SK-N-SH treated with all-trans-retinoic acid at 6 μM for 48 hours (cell line): Measurements from ENCODE around the gene PHACTR3.

Source experiments
- ATAC-seq: fragments of 200-7000 bp; cut with Tn5 transposase; 3 replicates; pipeline ENCODE4 v1.9.1; 2020; ENCODE audit warnings: mild to moderate bottlenecking, moderate library complexity
- ARNTL ChIP-seq: fragments of 450-650 bp; formaldehyde crosslinking; IDR thresholded peaks from 2 replicates; pipeline ENCODE4 v1.5.0; 2020; ENCODE audit warnings: low read depth, mild to moderate bottlenecking, moderate library complexity, borderline replicate concordance
- BACH2 ChIP-seq: fragments of 250-450 bp; sonication (Bioruptor Pico); IDR thresholded peaks from 2 replicates; pipeline ENCODE4 v1.9.0; 2021; ENCODE audit warnings: mild to moderate bottlenecking, borderline replicate concordance
- CSDC2 ChIP-seq: fragments of 250-450 bp; sonication (Bioruptor Pico); IDR thresholded peaks from 2 replicates; pipeline ENCODE4 v1.5.0; 2020; ENCODE audit warnings: mild to moderate bottlenecking, moderate library complexity
- ESRRG ChIP-seq: fragments of 250-450 bp; sonication (Bioruptor Pico); IDR thresholded peaks from 2 replicates; pipeline ENCODE4 v1.6.1; 2021; ENCODE audit warnings: mild to moderate bottlenecking
- GLIS3 ChIP-seq: fragments of 250-450 bp; sonication (Bioruptor Pico); IDR thresholded peaks from 2 replicates; pipeline ENCODE4 v1.5.0; 2020; ENCODE audit warnings: mild to moderate bottlenecking, moderate library complexity
- OSR1 ChIP-seq: fragments of 250-450 bp; sonication (Bioruptor Pico); IDR thresholded peaks from 2 replicates; pipeline ENCODE4 v1.8.0; 2022; ENCODE audit warnings: moderate library complexity, mild to moderate bottlenecking, inconsistent platforms
- PPARA ChIP-seq: fragments of 250-450 bp; sonication (Bioruptor Pico); IDR thresholded peaks from 2 replicates; pipeline ENCODE4 v1.5.0; 2020; ENCODE audit warnings: mild to moderate bottlenecking, borderline replicate concordance
- RARB ChIP-seq: fragments of 250-450 bp; sonication (Bioruptor Pico); IDR thresholded peaks from 2 replicates; pipeline ENCODE4 v1.8.0; 2021; ENCODE audit warnings: mild to moderate bottlenecking, moderate library complexity
- SNAI2 ChIP-seq: fragments of 250-450 bp; sonication (Bioruptor Pico); IDR thresholded peaks from 2 replicates; pipeline ENCODE4 v1.5.0; 2020; ENCODE audit warnings: mild to moderate bottlenecking, moderate library complexity
- TCF4 ChIP-seq: fragments of 250-450 bp; sonication (Bioruptor Pico); IDR thresholded peaks from 2 replicates; pipeline ENCODE4 v1.8.0; 2021; ENCODE audit warnings: mild to moderate bottlenecking, moderate library complexity, borderline replicate concordance
- TOX ChIP-seq: fragments of 250-450 bp; sonication (Bioruptor Pico); IDR thresholded peaks from 2 replicates; pipeline ENCODE4 v1.8.0; 2021; ENCODE audit warnings: mild to moderate bottlenecking, moderate library complexity, borderline replicate concordance
- ZC3H10 ChIP-seq: fragments of 250-450 bp; sonication (Bioruptor Pico); IDR thresholded peaks from 2 replicates; pipeline ENCODE4 v1.5.1; 2021; ENCODE audit warnings: mild to moderate bottlenecking, moderate library complexity
- ZFP3 ChIP-seq: fragments of 250-450 bp; sonication (Bioruptor Pico); IDR thresholded peaks from 2 replicates; pipeline ENCODE4 v1.5.0; 2020; ENCODE audit warnings: mild to moderate bottlenecking, moderate library complexity
- ZFP30 ChIP-seq: fragments of 450-650 bp; formaldehyde crosslinking; IDR thresholded peaks from 2 replicates; pipeline ENCODE4 v1.5.0; 2022; ENCODE audit warnings: mild to moderate bottlenecking, moderate library complexity
- ZNF70 ChIP-seq: fragments of 450-650 bp; formaldehyde crosslinking; IDR thresholded peaks from 2 replicates; pipeline ENCODE4 v1.5.0; 2020; ENCODE audit warnings: mild to moderate bottlenecking, moderate library complexity
- ZNF8 ChIP-seq: fragments of 450-650 bp; formaldehyde crosslinking; IDR thresholded peaks from 2 replicates; pipeline ENCODE4 v1.5.0; 2020; ENCODE audit warnings: mild to moderate bottlenecking, moderate library complexity
- TF ChIP-seq, protein P1 (sequence below): fragments of 250-450 bp; sonication (Bioruptor Pico); IDR thresholded peaks from 2 replicates; pipeline ENCODE4 v1.5.0; 2020; ENCODE audit warnings: mild to moderate bottlenecking, moderate library complexity
- TF ChIP-seq, protein P2 (sequence below): fragments of 250-450 bp; sonication (Bioruptor Pico); IDR thresholded peaks from 2 replicates; pipeline ENCODE4 v1.8.0; 2021; ENCODE audit warnings: low read depth, mild to moderate bottlenecking, moderate library complexity, borderline replicate concordance
- TF ChIP-seq, protein P3 (sequence below): fragments of 250-450 bp; sonication (Bioruptor Pico); IDR thresholded peaks from 2 replicates; pipeline ENCODE4 v1.5.1; 2021; ENCODE audit warnings: mild to moderate bottlenecking, moderate library complexity

The PHACTR3 gene

DNA sequence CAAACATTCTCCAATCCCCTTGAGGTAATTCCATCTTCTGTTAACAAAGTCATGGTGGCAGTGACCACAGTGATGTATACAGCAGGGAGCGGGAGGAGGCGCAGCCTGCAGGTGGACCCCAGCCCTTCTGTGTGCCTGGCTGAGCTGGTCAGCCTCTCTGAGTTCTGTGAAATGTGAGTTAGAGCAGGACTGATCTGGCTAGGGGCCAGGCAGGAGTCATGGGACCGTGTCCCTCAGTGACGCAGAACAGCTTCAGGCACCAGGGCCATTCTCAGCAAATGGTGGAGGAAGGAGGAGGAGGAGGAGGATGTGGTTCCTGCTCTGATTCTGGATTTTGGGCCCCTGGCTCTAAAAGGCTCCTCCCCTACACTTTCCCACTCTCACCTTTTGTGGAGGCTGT, 6.9 kb downstream of the PHACTR3 start:
- ATAC-seq, result no peak
- no peak for TF ChIP-seq ARNTL
- TF ChIP-seq, protein P1, sequence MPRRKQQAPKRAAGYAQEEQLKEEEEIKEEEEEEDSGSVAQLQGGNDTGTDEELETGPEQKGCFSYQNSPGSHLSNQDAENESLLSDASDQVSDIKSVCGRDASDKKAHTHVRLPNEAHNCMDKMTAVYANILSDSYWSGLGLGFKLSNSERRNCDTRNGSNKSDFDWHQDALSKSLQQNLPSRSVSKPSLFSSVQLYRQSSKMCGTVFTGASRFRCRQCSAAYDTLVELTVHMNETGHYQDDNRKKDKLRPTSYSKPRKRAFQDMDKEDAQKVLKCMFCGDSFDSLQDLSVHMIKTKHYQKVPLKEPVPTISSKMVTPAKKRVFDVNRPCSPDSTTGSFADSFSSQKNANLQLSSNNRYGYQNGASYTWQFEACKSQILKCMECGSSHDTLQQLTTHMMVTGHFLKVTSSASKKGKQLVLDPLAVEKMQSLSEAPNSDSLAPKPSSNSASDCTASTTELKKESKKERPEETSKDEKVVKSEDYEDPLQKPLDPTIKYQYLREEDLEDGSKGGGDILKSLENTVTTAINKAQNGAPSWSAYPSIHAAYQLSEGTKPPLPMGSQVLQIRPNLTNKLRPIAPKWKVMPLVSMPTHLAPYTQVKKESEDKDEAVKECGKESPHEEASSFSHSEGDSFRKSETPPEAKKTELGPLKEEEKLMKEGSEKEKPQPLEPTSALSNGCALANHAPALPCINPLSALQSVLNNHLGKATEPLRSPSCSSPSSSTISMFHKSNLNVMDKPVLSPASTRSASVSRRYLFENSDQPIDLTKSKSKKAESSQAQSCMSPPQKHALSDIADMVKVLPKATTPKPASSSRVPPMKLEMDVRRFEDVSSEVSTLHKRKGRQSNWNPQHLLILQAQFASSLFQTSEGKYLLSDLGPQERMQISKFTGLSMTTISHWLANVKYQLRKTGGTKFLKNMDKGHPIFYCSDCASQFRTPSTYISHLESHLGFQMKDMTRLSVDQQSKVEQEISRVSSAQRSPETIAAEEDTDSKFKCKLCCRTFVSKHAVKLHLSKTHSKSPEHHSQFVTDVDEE, result no peak
- TF ChIP-seq ZFP3 (CRISPR knock-in tag), result no peak
- TF ChIP-seq SNAI2 (CRISPR knock-in tag), result no peak
- TF ChIP-seq PPARA, result no peak
- TF ChIP-seq, protein P2, sequence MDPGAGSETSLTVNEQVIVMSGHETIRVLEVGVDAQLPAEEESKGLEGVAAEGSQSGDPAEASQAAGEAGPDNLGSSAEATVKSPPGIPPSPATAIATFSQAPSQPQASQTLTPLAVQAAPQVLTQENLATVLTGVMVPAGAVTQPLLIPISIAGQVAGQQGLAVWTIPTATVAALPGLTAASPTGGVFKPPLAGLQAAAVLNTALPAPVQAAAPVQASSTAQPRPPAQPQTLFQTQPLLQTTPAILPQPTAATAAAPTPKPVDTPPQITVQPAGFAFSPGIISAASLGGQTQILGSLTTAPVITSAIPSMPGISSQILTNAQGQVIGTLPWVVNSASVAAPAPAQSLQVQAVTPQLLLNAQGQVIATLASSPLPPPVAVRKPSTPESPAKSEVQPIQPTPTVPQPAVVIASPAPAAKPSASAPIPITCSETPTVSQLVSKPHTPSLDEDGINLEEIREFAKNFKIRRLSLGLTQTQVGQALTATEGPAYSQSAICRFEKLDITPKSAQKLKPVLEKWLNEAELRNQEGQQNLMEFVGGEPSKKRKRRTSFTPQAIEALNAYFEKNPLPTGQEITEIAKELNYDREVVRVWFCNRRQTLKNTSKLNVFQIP (CRISPR knock-in tag), result no peak
- TF ChIP-seq ZC3H10, result no peak

- no peak for ATAC-seq
Measured at GRCh38 chr20:59613861-59614260, 9.5 kb downstream of the PHACTR3 start.

DNA sequence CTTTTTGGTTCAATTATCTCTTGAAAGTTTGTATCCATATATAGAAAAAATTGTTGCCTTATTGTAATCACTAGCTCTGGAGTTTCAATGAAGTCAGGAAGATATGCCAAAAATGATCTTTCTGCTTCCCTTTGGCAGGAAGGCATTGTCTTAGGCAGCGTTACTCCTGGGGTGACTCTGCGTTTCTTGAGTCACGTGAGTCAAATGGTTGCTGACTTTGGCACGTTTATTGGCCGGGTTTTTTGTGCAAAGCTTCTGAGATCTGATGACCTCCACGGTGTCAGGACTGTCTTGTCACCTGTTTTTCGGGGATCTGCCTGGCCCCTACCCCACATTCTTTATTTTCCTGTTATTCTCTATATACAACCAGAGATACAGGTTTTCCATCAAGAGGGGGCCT, 10.4 kb downstream of the PHACTR3 start:
- ATAC-seq, result no peak
- TF ChIP-seq CSDC2 (CRISPR knock-in tag) (no peak), OSR1 (no peak), BACH2 (CRISPR knock-in tag) (no peak), ZFP30 (CRISPR knock-in tag) (no peak), ZNF8 (no peak), TOX (CRISPR knock-in tag) (no peak), SNAI2 (CRISPR knock-in tag) (no peak), ESRRG (no peak), ZNF70 (no peak), TCF4 (CRISPR knock-in tag) (no peak), ARNTL (no peak), GLIS3 (CRISPR knock-in tag) (no peak), ZC3H10 (no peak), ZFP3 (CRISPR knock-in tag) (no peak)
- TF ChIP-seq, protein P2 (CRISPR knock-in tag), result no peak
- TF ChIP-seq, protein P1, result no peak
- TF ChIP-seq, protein P3, sequence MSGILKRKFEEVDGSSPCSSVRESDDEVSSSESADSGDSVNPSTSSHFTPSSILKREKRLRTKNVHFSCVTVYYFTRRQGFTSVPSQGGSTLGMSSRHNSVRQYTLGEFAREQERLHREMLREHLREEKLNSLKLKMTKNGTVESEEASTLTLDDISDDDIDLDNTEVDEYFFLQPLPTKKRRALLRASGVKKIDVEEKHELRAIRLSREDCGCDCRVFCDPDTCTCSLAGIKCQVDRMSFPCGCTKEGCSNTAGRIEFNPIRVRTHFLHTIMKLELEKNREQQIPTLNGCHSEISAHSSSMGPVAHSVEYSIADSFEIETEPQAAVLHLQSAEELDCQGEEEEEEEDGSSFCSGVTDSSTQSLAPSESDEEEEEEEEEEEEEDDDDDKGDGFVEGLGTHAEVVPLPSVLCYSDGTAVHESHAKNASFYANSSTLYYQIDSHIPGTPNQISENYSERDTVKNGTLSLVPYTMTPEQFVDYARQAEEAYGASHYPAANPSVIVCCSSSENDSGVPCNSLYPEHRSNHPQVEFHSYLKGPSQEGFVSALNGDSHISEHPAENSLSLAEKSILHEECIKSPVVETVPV, result no peak

More at GRCh38 chr20:59613861-59614260, 9.5 kb downstream of the PHACTR3 start:
- TF ChIP-seq PPARA, result no peak
- TF ChIP-seq, protein P2 (CRISPR knock-in tag), result no peak
- TF ChIP-seq ZFP3 (CRISPR knock-in tag), result no peak
- TF ChIP-seq, protein P1, result no peak
- no peak for TF ChIP-seq ZFP30 (CRISPR knock-in tag)
- TF ChIP-seq RARB (CRISPR knock-in tag), result no peak
- TF ChIP-seq, all 23 proteins: peak for 0
